GM20000 (cell line): ENCODE data around the gene NOG.

Experiments used
- DNase-seq: peaks from one replicate; pipeline ENCODE4 v3.0.0; 2012; ENCODE audit warnings: low spot score
- TF ChIP-seq, protein P1 (sequence below): IDR thresholded peaks from 2 replicates; pipeline ENCODE4 v1.5.1; 2012; ENCODE audit warnings: mild to moderate bottlenecking, control low read depth; ENCODE audit errors: extremely low read depth, missing control alignments

The NOG gene

GRCh38 chr17:56623383-56623782 lies 29.9 kb downstream of the NOG start:
- DNase-seq = no peak
- TF ChIP-seq, protein P1, sequence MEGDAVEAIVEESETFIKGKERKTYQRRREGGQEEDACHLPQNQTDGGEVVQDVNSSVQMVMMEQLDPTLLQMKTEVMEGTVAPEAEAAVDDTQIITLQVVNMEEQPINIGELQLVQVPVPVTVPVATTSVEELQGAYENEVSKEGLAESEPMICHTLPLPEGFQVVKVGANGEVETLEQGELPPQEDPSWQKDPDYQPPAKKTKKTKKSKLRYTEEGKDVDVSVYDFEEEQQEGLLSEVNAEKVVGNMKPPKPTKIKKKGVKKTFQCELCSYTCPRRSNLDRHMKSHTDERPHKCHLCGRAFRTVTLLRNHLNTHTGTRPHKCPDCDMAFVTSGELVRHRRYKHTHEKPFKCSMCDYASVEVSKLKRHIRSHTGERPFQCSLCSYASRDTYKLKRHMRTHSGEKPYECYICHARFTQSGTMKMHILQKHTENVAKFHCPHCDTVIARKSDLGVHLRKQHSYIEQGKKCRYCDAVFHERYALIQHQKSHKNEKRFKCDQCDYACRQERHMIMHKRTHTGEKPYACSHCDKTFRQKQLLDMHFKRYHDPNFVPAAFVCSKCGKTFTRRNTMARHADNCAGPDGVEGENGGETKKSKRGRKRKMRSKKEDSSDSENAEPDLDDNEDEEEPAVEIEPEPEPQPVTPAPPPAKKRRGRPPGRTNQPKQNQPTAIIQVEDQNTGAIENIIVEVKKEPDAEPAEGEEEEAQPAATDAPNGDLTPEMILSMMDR = no peak

- TF ChIP-seq, protein P1 = no peak
- DNase-seq = no peak
Measured at GRCh38 chr17:56624309-56624708, 30.8 kb downstream of the NOG start.

GRCh38 chr17:56624912-56625311 lies 31.4 kb downstream of the NOG start:
- no peak for DNase-seq
- TF ChIP-seq, protein P1 = no peak

DNA sequence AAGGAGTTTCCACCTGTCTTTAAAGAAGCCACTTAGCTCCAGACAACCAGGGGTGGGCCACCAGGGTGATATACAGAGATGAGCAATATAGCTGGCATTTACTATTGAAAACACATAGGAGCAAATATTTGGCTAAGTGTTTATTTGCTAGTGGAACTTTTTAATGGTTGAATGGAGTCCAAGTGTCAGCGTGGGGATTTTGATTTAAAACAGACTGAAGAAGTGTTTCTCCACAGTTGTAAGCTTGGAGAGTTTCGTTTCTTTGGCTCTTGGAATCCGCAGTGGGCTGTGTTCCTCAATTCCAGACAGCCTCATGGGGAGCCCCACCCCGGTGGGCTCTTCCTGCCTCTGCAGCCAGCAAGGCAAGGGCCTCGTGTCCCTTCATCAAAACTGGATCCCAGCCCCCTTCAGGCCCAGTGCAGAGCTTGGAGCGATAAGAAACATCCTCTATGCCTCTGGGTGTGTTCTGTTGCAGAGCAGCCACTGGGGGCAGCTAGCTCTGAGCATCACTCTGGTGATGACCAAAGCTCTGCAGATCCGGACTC lies 36.1 kb downstream of the NOG start:
- TF ChIP-seq, protein P1 = no peak
- DNase-seq = no peak

DNA sequence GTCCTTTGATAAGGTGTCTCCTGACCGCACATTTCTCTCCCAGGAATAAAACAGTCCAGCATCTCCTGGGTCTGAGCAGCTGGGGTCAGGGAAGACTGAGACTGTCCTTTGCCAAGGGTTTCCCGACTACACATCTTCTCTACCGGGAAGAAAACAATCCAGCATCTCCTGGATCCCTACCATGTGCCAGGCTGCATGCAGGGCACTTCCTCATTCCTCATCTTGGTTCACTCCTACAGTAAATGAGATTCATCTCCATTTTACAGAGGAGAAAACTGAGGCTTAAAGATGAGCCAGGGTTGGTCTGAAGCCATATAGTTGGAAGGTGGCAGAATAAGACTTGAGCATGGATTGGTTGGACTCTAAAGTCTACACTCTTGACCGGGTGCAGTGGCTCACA lies 36.7 kb downstream of the NOG start:
- DNase-seq = no peak
- TF ChIP-seq, protein P1 = no peak

DNA sequence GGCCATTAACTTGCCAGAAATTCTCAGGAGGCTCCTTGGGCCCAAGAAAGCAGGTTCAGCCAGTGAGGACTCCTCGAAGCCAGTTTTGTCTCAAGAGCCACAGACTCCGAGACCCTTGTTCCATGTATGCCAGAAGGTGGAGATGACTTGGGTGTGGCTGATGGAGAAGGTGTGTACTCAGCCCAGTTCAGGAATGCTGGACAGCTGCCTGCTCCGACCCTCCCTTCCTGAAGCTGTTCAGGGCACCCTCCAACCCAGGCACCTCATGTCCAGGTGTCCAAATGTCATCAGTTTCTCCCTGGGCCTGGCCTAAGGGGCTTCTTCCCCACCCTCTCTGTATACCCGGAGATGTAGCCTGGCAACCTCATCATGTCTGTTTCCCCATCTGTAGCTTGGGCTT lies 40.2 kb downstream of the NOG start:
- DNase-seq = no peak
- TF ChIP-seq, protein P1 = no peak

GRCh38 chr17:56635641-56636040 lies 42.1 kb downstream of the NOG start:
- DNase-seq = no peak
- TF ChIP-seq, protein P1 = no peak

DNA sequence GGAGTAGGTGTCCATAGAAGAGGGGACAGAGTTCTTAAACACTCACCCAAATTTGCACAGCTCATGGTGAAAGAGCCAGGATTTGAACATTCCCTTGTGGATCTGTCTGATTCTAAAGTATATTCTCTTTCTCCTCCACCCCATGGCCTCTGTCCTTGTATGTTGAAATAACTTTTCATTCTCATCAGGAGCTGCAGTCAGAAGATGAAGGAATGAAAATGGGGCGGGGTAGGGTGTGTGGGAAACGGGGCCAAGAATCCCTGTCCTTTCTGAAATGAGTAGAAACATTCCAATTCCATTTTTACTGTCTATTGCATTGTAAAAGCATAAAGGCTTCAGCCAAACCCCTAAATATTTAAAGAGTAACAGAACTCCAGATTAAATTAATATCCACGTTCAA lies 42.8 kb downstream of the NOG start:
- no peak for DNase-seq
- TF ChIP-seq, protein P1 = no peak
